ENCODE measurements around the gene IQCN.

The IQCN gene

DNA sequence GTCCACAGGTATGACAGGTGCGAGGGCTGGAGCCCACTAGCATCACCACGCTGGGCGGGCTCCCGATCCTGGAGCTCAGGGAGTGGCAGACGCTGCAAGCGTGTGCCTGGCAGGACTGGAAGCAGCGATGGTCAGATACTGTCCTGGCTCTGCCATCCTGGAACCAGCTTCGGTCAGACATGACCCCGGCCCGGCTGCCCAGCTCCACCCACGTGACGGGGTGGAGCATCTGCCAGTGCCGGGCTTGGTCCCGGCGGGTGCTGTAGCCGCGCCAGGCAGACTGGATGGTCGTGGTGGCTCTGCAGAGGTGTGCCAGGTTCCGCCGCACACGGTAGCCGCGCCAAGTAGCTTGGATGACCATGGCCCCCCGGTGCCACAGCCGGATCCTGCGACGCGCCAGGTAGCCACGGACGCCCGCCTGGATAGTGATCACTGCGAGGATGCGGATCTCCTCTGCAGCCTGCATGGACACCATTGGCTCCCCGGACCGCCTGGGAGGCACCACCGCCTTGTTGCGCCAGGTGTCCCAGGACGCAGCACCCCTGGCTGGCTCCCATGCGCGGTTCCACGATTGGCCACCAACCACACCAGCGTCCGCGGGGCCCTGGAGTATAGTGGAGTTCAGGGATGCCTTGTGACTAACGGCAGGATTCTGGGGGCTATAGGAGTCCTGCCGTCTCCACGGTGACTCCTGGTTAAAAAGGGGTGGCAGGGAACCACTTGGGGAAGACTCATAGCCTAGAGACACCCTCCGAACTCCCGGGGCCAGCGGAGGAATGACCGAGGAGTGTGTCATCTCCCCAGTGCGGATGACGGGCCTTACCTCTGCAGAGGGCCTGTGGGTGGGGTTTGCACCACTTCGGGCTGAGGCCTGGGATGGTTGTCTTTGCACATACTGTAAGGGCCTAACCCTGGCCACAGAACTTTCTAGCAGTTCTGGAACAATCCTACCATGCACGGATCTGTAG, 16.5 kb downstream of the IQCN start:
- DNase-seq (ENCODE audit: low read depth): no peak
- no peak overlapping the region for H3K4me3 ChIP-seq (ENCODE audit: low read length)
- TF ChIP-seq, protein P1, sequence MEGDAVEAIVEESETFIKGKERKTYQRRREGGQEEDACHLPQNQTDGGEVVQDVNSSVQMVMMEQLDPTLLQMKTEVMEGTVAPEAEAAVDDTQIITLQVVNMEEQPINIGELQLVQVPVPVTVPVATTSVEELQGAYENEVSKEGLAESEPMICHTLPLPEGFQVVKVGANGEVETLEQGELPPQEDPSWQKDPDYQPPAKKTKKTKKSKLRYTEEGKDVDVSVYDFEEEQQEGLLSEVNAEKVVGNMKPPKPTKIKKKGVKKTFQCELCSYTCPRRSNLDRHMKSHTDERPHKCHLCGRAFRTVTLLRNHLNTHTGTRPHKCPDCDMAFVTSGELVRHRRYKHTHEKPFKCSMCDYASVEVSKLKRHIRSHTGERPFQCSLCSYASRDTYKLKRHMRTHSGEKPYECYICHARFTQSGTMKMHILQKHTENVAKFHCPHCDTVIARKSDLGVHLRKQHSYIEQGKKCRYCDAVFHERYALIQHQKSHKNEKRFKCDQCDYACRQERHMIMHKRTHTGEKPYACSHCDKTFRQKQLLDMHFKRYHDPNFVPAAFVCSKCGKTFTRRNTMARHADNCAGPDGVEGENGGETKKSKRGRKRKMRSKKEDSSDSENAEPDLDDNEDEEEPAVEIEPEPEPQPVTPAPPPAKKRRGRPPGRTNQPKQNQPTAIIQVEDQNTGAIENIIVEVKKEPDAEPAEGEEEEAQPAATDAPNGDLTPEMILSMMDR (IDR thresholded peaks at IDR 0.05; ENCODE audit: insufficient read depth, low read depth, low read length, missing control alignments): no peak

DNA sequence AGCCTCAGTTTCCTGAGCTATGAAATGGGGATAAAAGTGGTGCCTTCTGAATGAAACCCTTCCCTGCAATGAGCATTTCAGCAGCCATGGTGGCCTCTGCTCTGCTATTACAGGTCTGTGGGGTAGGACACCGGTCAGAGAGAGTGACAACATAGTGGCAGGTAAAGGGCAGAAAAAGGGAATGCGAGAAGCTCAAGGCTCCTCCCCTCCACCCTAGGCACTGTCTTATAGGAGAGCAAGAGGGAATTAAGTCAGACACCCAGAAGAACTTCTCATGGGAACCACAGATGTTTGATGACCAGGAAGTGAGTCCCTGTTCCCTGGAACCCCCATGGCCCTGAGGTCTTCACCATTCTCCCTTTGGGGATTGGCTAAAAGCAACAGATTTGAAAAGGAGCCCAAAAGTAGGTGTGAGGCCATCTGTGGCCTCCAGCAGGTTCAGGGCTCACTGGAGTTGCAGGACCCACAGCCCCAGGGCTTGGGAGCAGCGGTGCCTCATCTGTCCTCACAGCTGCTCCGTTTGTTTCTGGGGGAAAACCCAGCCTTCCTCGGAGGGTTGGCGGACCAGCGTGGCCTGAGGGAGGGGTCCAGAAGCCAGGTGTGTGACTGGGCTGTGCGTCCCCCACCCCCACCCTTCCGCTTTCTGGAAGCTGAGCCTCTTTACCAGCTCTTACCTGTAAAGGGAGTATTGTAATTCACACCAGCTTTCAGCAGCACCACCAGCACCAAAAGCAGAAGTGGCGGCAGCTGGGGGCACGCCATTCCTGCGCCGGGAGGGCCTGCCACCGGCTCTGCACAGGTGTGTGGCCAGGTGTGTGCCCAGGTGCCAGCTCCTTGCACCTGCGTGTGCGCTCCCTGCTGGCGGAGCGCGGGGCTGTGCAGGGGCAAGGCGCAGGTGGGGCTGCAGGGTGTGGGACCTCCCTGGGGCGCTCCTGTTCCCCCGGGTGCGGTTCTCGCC, 19.4 kb downstream of the IQCN start:
- no peak overlapping the region for H3K4me3 ChIP-seq (ENCODE audit: low read length)
- no peak for DNase-seq (ENCODE audit: low read depth)
- TF ChIP-seq, protein P1 (IDR thresholded peaks at IDR 0.05; ENCODE audit: insufficient read depth, low read depth, low read length, missing control alignments): peak; percentile 49

DNA sequence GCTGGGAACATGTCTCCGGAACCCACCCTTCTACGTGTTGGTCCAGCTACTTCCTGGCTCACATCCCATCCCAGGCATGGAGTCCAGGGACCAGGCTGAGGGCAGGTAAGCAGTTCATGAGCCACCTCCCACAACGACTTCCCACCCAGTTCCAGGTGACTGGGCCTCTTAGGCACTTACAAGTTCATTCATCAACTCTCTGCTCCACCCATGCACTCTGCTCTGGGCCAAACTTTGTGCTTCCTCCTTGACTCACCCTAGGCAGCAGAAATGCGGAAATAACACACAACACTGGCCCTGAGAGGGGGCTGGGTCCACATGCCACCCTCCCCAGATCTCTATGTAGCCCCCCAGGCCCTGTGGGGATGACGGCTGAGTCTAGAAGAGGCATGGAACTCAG, 20.5 kb downstream of the IQCN start:
- TF ChIP-seq, protein P1 (IDR thresholded peaks at IDR 0.05; ENCODE audit: insufficient read depth, low read depth, low read length, missing control alignments): no peak
- DNase-seq (ENCODE audit: low read depth): peak; percentile 89
- H3K4me3 ChIP-seq (ENCODE audit: low read length): no peak overlapping the region

DNA sequence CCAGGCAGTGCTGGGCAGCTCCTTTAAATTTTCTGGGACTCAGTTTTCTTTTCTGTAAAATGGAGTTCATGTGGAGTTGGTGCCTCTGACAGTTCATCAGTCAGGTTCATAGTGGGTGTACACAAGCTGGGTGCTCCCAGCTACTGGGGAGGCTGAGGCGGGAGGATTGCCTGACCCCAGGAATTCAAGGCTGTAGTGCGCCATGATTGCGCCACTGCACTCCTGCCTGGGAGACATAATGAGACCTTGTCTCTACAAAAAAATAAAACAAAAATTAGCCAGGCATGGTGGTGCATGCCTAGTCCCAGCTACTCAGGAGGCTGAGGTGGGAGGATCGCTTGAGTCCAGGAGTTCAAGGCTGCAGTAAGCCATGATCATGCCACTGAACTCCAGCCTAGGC, 21.1 kb downstream of the IQCN start:
- H3K4me3 ChIP-seq (ENCODE audit: low read length): no peak overlapping the region
- DNase-seq (ENCODE audit: low read depth): no peak
- TF ChIP-seq, protein P1 (IDR thresholded peaks at IDR 0.05; ENCODE audit: insufficient read depth, low read depth, low read length, missing control alignments): no peak

DNA sequence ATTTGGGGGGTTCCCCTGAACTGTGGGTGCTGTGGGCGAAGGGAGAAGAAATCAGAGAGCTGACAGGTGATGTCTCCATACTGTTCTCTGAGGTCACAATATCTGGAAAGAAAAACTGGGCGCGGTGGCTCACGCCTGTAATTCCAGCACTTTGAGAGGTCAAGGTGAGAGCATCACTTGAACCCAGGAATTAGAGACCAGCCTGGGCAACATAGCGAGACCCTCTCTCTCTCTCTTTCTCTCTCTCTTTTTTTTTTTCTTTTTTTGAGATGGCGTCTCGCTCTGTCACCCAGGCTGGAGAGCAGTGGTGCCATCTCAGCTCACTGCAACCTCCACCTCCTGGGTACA, 21.9 kb downstream of the IQCN start:
- TF ChIP-seq, protein P1 (IDR thresholded peaks at IDR 0.05; ENCODE audit: insufficient read depth, low read depth, low read length, missing control alignments): no peak
- no peak overlapping the region for H3K4me3 ChIP-seq (ENCODE audit: low read length)
- no peak for DNase-seq (ENCODE audit: low read depth)

DNA sequence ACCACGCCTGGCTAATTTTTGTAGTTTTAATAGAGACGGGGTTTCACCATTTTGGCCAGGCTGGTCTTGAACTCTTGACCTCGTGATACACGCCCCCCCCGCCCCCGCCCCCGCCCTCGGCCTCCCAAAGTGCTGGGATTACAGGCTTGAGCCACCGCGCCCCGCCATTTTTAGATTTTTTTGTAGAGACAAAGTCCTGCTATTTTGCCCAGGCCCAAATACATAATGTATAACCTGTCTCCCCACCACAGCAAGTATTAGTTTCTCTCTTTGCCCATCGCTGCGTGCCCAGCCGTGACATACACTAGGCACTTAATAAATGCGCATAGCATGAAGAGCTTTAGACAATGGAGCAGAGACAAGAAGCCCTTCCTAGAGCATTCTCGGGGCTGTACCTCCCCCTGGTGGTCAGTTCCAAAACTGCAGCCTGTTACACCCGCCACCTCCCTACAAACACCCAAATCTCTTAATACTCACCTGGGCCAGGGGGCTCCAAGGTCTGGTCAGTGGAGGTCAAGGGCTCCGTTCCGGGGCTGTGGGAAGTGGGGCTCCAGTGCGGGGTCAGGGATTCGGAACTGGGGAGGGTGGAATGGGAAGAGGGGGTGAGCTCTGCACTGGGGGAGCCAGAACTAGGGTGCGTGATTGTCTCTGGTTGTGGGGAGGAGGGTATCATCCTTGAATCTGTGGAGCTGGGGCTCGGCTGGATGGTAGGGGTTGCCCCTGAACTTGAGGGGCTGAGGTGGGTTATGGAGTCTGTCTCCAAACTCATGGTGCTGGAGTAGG, 22.5 kb downstream of the IQCN start:
- TF ChIP-seq, protein P1 (IDR thresholded peaks at IDR 0.05; ENCODE audit: insufficient read depth, low read depth, low read length, missing control alignments): peak; percentile 87
- DNase-seq (ENCODE audit: low read depth): peak; percentile 73
- no peak overlapping the region for H3K4me3 ChIP-seq (ENCODE audit: low read length)

All from epithelial cell of esophagus (primary cell).